Activated T-helper 1 cell treated with anti-CD3 and anti-CD28 coated beads, Interleukin-12 subunit alpha, Interleukin-12 subunit beta, Interleukin-2, Interleukin-4 antibody, amounts not matched to agents 30 ng/mL and 10 ng/mL and 1 ng/mL, durations not matched to agents 14 hours and 24 hours and 36 hours (primary cell): ENCODE data around the gene MAPT. TPM values are rescaled to one million over a fixed set of nuclear protein-coding genes. Genes with fewer than 3 reads are reported as not detected.

Source experiments
- DNase-seq: peaks from one replicate; pipeline ENCODE4 v3.0.0; 2021; ENCODE audit warnings: low spot score
- H3K27ac Mint-ChIP-seq: one replicate; pipeline ENCODE4 v1.8.0; 2021; ENCODE audit warnings: mild to moderate bottlenecking, mixed read lengths
- H3K27me3 Mint-ChIP-seq: one replicate; pipeline ENCODE4 v1.8.0; 2022; ENCODE audit warnings: mild to moderate bottlenecking, moderate library complexity, mixed read lengths; ENCODE audit not compliant: insufficient read depth
- H3K36me3 Mint-ChIP-seq: one replicate; pipeline ENCODE4 v1.8.0; 2021; ENCODE audit warnings: low read depth, mixed read lengths
- H3K4me1 Mint-ChIP-seq: one replicate; pipeline ENCODE4 v1.8.0; 2021; ENCODE audit warnings: low read depth, mixed read lengths
- H3K4me3 Mint-ChIP-seq: one replicate; pipeline ENCODE4 v1.8.0; 2021; ENCODE audit warnings: mild to moderate bottlenecking, moderate library complexity, mixed read lengths
- H3K9me3 Mint-ChIP-seq: one replicate; pipeline ENCODE4 v1.8.0; 2021; ENCODE audit warnings: mixed read lengths
- intact Hi-C: fragments of 100-400 bp; cut with micrococcal nuclease; formaldehyde crosslinking; loops from one replicate; pipeline ENCODE4 v1.15.1; 2024
- total RNA-seq: library from RNA; stranded (reverse); gene quantifications from 2 replicates; pipeline ENCODE4 v1.2.3, GENCODE V29; 2022

MAPT gene
- total RNA-seq, 1 donor from 2014 or later, result 1.1 TPM

- intact Hi-C loops, result no loop called here
- Mint-ChIP-seq H3K9me3 (no peaks in the 10 kb centered on the region), H3K4me1 (no peaks in the 10 kb centered on the region), H3K27me3 (peaks cover 21% of the 10 kb centered on the region), H3K27ac (no peak overlapping the region), H3K36me3 (no peaks in the 10 kb centered on the region), H3K4me3 (no peak overlapping the region)
- no peak for DNase-seq
These were observed 74.4 kb downstream of the MAPT start for GRCh38 chr17:45968732-45969131.

GRCh38 chr17:45969726-45970125 lies 75.4 kb downstream of the MAPT start:
- intact Hi-C loops, result no loop called here
- Mint-ChIP-seq H3K9me3 (no peaks in the 10 kb centered on the region), H3K36me3 (no peaks in the 10 kb centered on the region), H3K4me3 (no peak overlapping the region), H3K27ac (no peak overlapping the region), H3K27me3 (peaks cover 21% of the 10 kb centered on the region), H3K4me1 (no peaks in the 10 kb centered on the region)
- DNase-seq, result no peak

- no peak overlapping the region for H3K4me3 Mint-ChIP-seq
These were observed 76.3 kb downstream of the MAPT start for GRCh38 chr17:45970659-45971058.

GRCh38 chr17:45971698-45972141 lies 77.4 kb downstream of the MAPT start:
- Mint-ChIP-seq H3K4me1 (no peaks in the 10 kb centered on the region), H3K27ac (no peak overlapping the region), H3K9me3 (no peaks in the 10 kb centered on the region), H3K36me3 (no peaks in the 10 kb centered on the region), H3K4me3 (no peak overlapping the region), H3K27me3 (peaks cover 24% of the 10 kb centered on the region)
- DNase-seq, result no peak
- intact Hi-C loops, result no loop called here

More at GRCh38 chr17:45970659-45971058, 76.3 kb downstream of the MAPT start:
- H3K4me1 Mint-ChIP-seq, result no peaks in the 10 kb centered on the region
- no peak overlapping the region for H3K27ac Mint-ChIP-seq
- H3K9me3 Mint-ChIP-seq, result no peaks in the 10 kb centered on the region
- DNase-seq, result no peak
- H3K36me3 Mint-ChIP-seq, result no peaks in the 10 kb centered on the region
- H3K27me3 Mint-ChIP-seq, result peaks cover 21% of the 10 kb centered on the region
- intact Hi-C loops, result no loop called here

GRCh38 chr17:45972531-45972930 lies 78.2 kb downstream of the MAPT start:
- H3K27me3 Mint-ChIP-seq, result peaks cover 18% of the 10 kb centered on the region
- H3K27ac Mint-ChIP-seq, result no peak overlapping the region
- H3K4me3 Mint-ChIP-seq, result no peak overlapping the region
- no peaks in the 10 kb centered on the region for H3K4me1 Mint-ChIP-seq
- H3K36me3 Mint-ChIP-seq, result no peaks in the 10 kb centered on the region
- no peaks in the 10 kb centered on the region for H3K9me3 Mint-ChIP-seq
- DNase-seq, result no peak
- intact Hi-C loops, result no loop called here

GRCh38 chr17:45973099-45973780 lies 78.9 kb downstream of the MAPT start:
- Mint-ChIP-seq H3K4me3 (no peak overlapping the region), H3K9me3 (no peaks in the 10 kb centered on the region), H3K4me1 (no peaks in the 10 kb centered on the region), H3K36me3 (no peaks in the 10 kb centered on the region), H3K27me3 (peaks cover 13% of the 10 kb centered on the region), H3K27ac (no peak overlapping the region)
- no peak for DNase-seq
- intact Hi-C loops, result no loop called here

- DNase-seq, result no peak
- Mint-ChIP-seq H3K27ac (no peak overlapping the region), H3K4me1 (no peaks in the 10 kb centered on the region), H3K9me3 (no peaks in the 10 kb centered on the region), H3K4me3 (no peak overlapping the region), H3K27me3 (peaks cover 10% of the 10 kb centered on the region), H3K36me3 (no peaks in the 10 kb centered on the region)
- intact Hi-C loops, result no loop called here
These were observed 79.8 kb downstream of the MAPT start for GRCh38 chr17:45973946-45974859.

GRCh38 chr17:45974916-45975630 lies 80.7 kb downstream of the MAPT start:
- peaks cover 6% of the 10 kb centered on the region for H3K27me3 Mint-ChIP-seq
- no peak overlapping the region for H3K27ac Mint-ChIP-seq
- no peaks in the 10 kb centered on the region for H3K4me1 Mint-ChIP-seq
- no peaks in the 10 kb centered on the region for H3K36me3 Mint-ChIP-seq
- H3K4me3 Mint-ChIP-seq, result no peak overlapping the region
- H3K9me3 Mint-ChIP-seq, result no peaks in the 10 kb centered on the region
- no peak for DNase-seq
- intact Hi-C loops, result no loop called here

- no peaks in the 10 kb centered on the region for H3K4me1 Mint-ChIP-seq
- H3K9me3 Mint-ChIP-seq, result no peaks in the 10 kb centered on the region
- peaks cover 3% of the 10 kb centered on the region for H3K27me3 Mint-ChIP-seq
- no peak overlapping the region for H3K27ac Mint-ChIP-seq
- H3K36me3 Mint-ChIP-seq, result no peaks in the 10 kb centered on the region
- H3K4me3 Mint-ChIP-seq, result no peak overlapping the region
- DNase-seq, result no peak
- intact Hi-C loops, result no loop called here
These were observed 81.4 kb downstream of the MAPT start for GRCh38 chr17:45975640-45976295.

- intact Hi-C loops, result no loop called here
- Mint-ChIP-seq H3K36me3 (no peaks in the 10 kb centered on the region), H3K4me3 (no peak overlapping the region), H3K27me3 (peaks cover 3% of the 10 kb centered on the region), H3K4me1 (no peaks in the 10 kb centered on the region), H3K9me3 (no peaks in the 10 kb centered on the region), H3K27ac (no peak overlapping the region)
- DNase-seq, result no peak
These were observed 82.0 kb downstream of the MAPT start for GRCh38 chr17:45976391-45976754.

GRCh38 chr17:45976755-45977505 lies 82.6 kb downstream of the MAPT start:
- Mint-ChIP-seq H3K27me3 (peaks cover 3% of the 10 kb centered on the region), H3K27ac (no peak overlapping the region), H3K4me3 (no peak overlapping the region), H3K36me3 (no peaks in the 10 kb centered on the region), H3K4me1 (no peaks in the 10 kb centered on the region), H3K9me3 (no peaks in the 10 kb centered on the region)
- no peak for DNase-seq
- intact Hi-C loops, result no loop called here

GRCh38 chr17:45977506-45977824 lies 83.1 kb downstream of the MAPT start:
- intact Hi-C loops, result no loop called here

More at GRCh38 chr17:45977506-45977824, 83.1 kb downstream of the MAPT start:
- Mint-ChIP-seq H3K4me3 (no peak overlapping the region), H3K9me3 (no peaks in the 10 kb centered on the region), H3K4me1 (no peaks in the 10 kb centered on the region), H3K27ac (no peak overlapping the region), H3K36me3 (no peaks in the 10 kb centered on the region), H3K27me3 (peaks cover 3% of the 10 kb centered on the region)
- DNase-seq, result no peak
